A549 (cell line): ENCODE measurements around the gene SUGCT.

Experiments used
- BCL3 ChIP-seq: fragments of >200 bp; sonication (Bioruptor Twin); formaldehyde crosslinking; IDR thresholded peaks from 3 replicates; pipeline ENCODE4 v1.6.1; 2016
- CHD2 ChIP-seq: fragments of 150-350 bp; IDR thresholded peaks from 2 replicates; pipeline ENCODE4 v1.6.1; 2014; ENCODE audit warnings: low read length; ENCODE audit not compliant: partially characterized antibody
- ESRRA ChIP-seq: fragments of 150-350 bp; IDR thresholded peaks from 2 replicates; pipeline ENCODE4 v1.6.1; 2014; ENCODE audit warnings: mild to moderate bottlenecking, low read length, borderline replicate concordance
- HOXB5 ChIP-seq: fragments of 250-450 bp; sonication (Bioruptor Pico); IDR thresholded peaks from 2 replicates; pipeline ENCODE4 v1.5.0; 2020; ENCODE audit warnings: mild to moderate bottlenecking, moderate library complexity
- RAD21 ChIP-seq, 2 experiments: fragments of >200 bp in 1 of 2; sonication (Bioruptor Twin) in 1 of 2; formaldehyde crosslinking in 1 of 2; IDR thresholded peaks in 1 of 2; conservative IDR thresholded peaks in 1 of 2; 2 replicates in 1 of 2; 3 replicates in 1 of 2; pipeline ENCODE4 v1.6.1; 2012 to 2018; ENCODE audit warnings: inconsistent platforms in 1 of 2
- REST ChIP-seq: fragments of 200-600 bp; sonication (generic); IDR thresholded peaks from 2 replicates; pipeline ENCODE4 v1.6.1; 2016; ENCODE audit warnings: antibody characterized with exemption, mild to moderate bottlenecking, moderate library complexity
- ZNF302 ChIP-seq: fragments of 250-450 bp; sonication (Bioruptor Pico); IDR thresholded peaks from 2 replicates; pipeline ENCODE4 v1.9.0; 2021; ENCODE audit warnings: inconsistent platforms, mild to moderate bottlenecking, moderate library complexity
- TF ChIP-seq, protein P1 (sequence below): fragments of >200 bp; sonication (Bioruptor Twin); formaldehyde crosslinking; IDR thresholded peaks from 3 replicates; pipeline ENCODE4 v1.5.1; 2016

GRCh38 chr7:40421433-40421832, 286.6 kb downstream of the SUGCT start:
- TF ChIP-seq HOXB5 (no peak), ZNF302 (CRISPR knock-in tag) (no peak), CHD2 (no peak), REST (no peak), BCL3 (no peak), ESRRA (no peak), RAD21 (conservative IDR thresholded peaks at IDR 0.05 in 1 of 2, IDR thresholded peaks at IDR 0.05 in 1 of 2) (no peak)
- TF ChIP-seq, protein P1, sequence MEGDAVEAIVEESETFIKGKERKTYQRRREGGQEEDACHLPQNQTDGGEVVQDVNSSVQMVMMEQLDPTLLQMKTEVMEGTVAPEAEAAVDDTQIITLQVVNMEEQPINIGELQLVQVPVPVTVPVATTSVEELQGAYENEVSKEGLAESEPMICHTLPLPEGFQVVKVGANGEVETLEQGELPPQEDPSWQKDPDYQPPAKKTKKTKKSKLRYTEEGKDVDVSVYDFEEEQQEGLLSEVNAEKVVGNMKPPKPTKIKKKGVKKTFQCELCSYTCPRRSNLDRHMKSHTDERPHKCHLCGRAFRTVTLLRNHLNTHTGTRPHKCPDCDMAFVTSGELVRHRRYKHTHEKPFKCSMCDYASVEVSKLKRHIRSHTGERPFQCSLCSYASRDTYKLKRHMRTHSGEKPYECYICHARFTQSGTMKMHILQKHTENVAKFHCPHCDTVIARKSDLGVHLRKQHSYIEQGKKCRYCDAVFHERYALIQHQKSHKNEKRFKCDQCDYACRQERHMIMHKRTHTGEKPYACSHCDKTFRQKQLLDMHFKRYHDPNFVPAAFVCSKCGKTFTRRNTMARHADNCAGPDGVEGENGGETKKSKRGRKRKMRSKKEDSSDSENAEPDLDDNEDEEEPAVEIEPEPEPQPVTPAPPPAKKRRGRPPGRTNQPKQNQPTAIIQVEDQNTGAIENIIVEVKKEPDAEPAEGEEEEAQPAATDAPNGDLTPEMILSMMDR, result no peak
